ENCODE data around the gene PCDHGA7. TPM values are rescaled to one million over a fixed set of nuclear protein-coding genes. Genes with fewer than 3 reads are reported as not detected.

PCDHGA7 gene
- polyA plus RNA-seq, 1 of the 3 experiments (the other 2 are of a cell fraction): 7.8 TPM

DNA sequence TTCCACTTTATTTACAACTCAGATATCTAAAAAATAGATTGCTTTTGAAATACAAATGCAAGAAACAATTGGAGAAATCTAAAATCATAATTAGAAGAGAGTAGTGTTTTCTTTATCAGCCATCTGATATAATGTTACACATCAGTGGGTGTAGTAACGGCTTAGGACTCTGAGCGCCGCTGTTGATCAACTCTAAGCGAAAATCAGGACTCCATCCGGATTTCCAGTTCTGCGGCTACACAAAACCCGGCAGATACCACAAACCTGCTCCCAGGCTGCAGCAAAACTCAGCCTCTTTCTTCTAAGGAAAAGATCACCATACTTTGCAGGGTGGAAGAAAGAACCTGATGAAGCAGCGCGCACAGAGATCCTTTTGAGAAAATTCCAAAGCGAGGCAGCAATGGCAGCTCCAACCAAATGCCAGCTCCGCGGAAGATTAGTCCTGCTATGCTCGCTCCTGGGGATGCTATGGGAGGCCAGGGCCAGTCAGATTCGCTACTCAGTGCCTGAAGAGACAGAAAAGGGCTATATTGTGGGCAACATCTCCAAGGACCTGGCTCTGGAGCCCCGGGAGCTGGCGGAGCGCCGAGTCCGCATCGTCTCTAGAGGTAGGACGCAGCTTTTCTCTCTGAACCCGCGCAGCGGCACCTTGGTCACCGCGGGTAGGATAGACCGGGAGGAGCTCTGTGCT lies 20.2 kb downstream of the PCDHGA7 start, which contains the start of gene PCDHGA9:
Gene PCDHGA9, plus strand, starts transcription at position 226 of the 691 bp plus-strand sequence. Its CDS starts 175 bp downstream, at position 401.
- Histone ChIP-seq H3F3A (replicated peaks; ENCODE audit: insufficient read depth) (no peaks in the 10 kb centered on the region), H4K20me1 (ENCODE audit: insufficient read depth) (no peaks in the 10 kb centered on the region), H3K27ac (ENCODE audit: low read depth in 2 of 2, low read length in 1 of 2) (no peak within 1 kb of the TSS), H3K4me2 (no peak within 1 kb of the TSS), H3K27me3 (ENCODE audit: insufficient read depth) (no peaks in the 10 kb centered on the region), H3K36me3 (replicated peaks in 1 of 2; ENCODE audit: control insufficient read depth in 1 of 2, insufficient read depth in 2 of 2, low read length in 1 of 2) (peaks cover 0 to 9% of the 10 kb centered on the region in 2 experiments), H3K79me2 (ENCODE audit: insufficient read depth) (no peaks in the 10 kb centered on the region), H2AFZ (ENCODE audit: low read depth) (no peak within 1 kb of the TSS), H3K4me3 (ENCODE audit: low read depth in 2 of 2, low read length in 1 of 2) (no peak within 1 kb of the TSS; a peak in 1 of 4 replicates), H3K4me1 (ENCODE audit: control insufficient read depth in 1 of 2, insufficient read depth in 2 of 2, low read depth in 1 of 2, low read length in 1 of 2) (no peaks in the 10 kb centered on the region), H3K9me3 (peaks cover 7% of the 10 kb centered on the region), H3K9me2 (no peaks in the 10 kb centered on the region), H3K9ac (no peak within 1 kb of the TSS)
- POLR2A ChIA-PET: no interaction called here
- peak; percentile 53 for DNase-seq
- TF ChIP-seq, protein P1, sequence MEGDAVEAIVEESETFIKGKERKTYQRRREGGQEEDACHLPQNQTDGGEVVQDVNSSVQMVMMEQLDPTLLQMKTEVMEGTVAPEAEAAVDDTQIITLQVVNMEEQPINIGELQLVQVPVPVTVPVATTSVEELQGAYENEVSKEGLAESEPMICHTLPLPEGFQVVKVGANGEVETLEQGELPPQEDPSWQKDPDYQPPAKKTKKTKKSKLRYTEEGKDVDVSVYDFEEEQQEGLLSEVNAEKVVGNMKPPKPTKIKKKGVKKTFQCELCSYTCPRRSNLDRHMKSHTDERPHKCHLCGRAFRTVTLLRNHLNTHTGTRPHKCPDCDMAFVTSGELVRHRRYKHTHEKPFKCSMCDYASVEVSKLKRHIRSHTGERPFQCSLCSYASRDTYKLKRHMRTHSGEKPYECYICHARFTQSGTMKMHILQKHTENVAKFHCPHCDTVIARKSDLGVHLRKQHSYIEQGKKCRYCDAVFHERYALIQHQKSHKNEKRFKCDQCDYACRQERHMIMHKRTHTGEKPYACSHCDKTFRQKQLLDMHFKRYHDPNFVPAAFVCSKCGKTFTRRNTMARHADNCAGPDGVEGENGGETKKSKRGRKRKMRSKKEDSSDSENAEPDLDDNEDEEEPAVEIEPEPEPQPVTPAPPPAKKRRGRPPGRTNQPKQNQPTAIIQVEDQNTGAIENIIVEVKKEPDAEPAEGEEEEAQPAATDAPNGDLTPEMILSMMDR (IDR thresholded peaks at IDR 0.05): peak; percentile 39; the same call in 1 of the 2 replicates
- TF ChIP-seq TEAD4 (IDR thresholded peaks at IDR 0.05; ENCODE audit: borderline replicate concordance, insufficient read depth) (no peak), RAD21 (IDR thresholded peaks at IDR 0.05; ENCODE audit: low read length) (peak; percentile 39), MXI1 (IDR thresholded peaks at IDR 0.05; ENCODE audit: low read depth, low read length) (no peak), FOXM1 (IDR thresholded peaks at IDR 0.05; ENCODE audit: low read depth) (no peak), FOSL2 (IDR thresholded peaks at IDR 0.05; ENCODE audit: borderline replicate concordance, low read depth) (no peak)
- CTCF ChIA-PET: no interaction called here
- 77% methylated on average over 26 of the region's 27 CpGs for WGBS (ENCODE audit: low lambda C conversion rate)

GRCh38 chr5:141403387-141403786 lies 20.8 kb downstream of the PCDHGA7 start:
- CTCF ChIA-PET: no interaction called here
- no peak overlapping the region for H3K27ac ChIP-seq (ENCODE audit: low read depth in 2 of 2, low read length in 1 of 2)
- POLR2A ChIA-PET: no interaction called here
- no peaks in the 10 kb centered on the region for H3K79me2 ChIP-seq (ENCODE audit: insufficient read depth)
- 79% methylated on average over 22 of the region's 22 CpGs for WGBS (ENCODE audit: low lambda C conversion rate)
- H3K4me3 ChIP-seq (ENCODE audit: low read depth in 2 of 2, low read length in 1 of 2): no peak overlapping the region; a peak in 1 of 4 replicates
- H3K9me2 ChIP-seq: no peaks in the 10 kb centered on the region
- TF ChIP-seq RAD21 (IDR thresholded peaks at IDR 0.05; ENCODE audit: low read length) (no peak), GATA2 (CRISPR knock-in tag; IDR thresholded peaks at IDR 0.05) (no peak), SMC3 (IDR thresholded peaks at IDR 0.05; ENCODE audit: low read depth, low read length) (no peak), RFX5 (IDR thresholded peaks at IDR 0.05; ENCODE audit: low read length) (no peak), JUND (IDR thresholded peaks at IDR 0.05) (no peak), ZBTB33 (IDR thresholded peaks at IDR 0.05; ENCODE audit: borderline replicate concordance, low read depth) (no peak)
- TF ChIP-seq, protein P2, sequence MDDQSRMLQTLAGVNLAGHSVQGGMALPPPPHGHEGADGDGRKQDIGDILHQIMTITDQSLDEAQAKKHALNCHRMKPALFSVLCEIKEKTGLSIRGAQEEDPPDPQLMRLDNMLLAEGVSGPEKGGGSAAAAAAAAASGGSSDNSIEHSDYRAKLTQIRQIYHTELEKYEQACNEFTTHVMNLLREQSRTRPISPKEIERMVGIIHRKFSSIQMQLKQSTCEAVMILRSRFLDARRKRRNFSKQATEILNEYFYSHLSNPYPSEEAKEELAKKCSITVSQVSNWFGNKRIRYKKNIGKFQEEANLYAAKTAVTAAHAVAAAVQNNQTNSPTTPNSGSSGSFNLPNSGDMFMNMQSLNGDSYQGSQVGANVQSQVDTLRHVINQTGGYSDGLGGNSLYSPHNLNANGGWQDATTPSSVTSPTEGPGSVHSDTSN (IDR thresholded peaks at IDR 0.05): no peak
- TF ChIP-seq, protein P3, sequence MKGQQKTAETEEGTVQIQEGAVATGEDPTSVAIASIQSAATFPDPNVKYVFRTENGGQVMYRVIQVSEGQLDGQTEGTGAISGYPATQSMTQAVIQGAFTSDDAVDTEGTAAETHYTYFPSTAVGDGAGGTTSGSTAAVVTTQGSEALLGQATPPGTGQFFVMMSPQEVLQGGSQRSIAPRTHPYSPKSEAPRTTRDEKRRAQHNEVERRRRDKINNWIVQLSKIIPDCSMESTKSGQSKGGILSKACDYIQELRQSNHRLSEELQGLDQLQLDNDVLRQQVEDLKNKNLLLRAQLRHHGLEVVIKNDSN (IDR thresholded peaks at IDR 0.05; ENCODE audit: borderline replicate concordance, low read depth): no peak
- TF ChIP-seq, protein P4, sequence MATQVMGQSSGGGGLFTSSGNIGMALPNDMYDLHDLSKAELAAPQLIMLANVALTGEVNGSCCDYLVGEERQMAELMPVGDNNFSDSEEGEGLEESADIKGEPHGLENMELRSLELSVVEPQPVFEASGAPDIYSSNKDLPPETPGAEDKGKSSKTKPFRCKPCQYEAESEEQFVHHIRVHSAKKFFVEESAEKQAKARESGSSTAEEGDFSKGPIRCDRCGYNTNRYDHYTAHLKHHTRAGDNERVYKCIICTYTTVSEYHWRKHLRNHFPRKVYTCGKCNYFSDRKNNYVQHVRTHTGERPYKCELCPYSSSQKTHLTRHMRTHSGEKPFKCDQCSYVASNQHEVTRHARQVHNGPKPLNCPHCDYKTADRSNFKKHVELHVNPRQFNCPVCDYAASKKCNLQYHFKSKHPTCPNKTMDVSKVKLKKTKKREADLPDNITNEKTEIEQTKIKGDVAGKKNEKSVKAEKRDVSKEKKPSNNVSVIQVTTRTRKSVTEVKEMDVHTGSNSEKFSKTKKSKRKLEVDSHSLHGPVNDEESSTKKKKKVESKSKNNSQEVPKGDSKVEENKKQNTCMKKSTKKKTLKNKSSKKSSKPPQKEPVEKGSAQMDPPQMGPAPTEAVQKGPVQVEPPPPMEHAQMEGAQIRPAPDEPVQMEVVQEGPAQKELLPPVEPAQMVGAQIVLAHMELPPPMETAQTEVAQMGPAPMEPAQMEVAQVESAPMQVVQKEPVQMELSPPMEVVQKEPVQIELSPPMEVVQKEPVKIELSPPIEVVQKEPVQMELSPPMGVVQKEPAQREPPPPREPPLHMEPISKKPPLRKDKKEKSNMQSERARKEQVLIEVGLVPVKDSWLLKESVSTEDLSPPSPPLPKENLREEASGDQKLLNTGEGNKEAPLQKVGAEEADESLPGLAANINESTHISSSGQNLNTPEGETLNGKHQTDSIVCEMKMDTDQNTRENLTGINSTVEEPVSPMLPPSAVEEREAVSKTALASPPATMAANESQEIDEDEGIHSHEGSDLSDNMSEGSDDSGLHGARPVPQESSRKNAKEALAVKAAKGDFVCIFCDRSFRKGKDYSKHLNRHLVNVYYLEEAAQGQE (IDR thresholded peaks at IDR 0.05; ENCODE audit: low read depth, low read length): no peak
- H3F3A ChIP-seq (replicated peaks; ENCODE audit: insufficient read depth): no peaks in the 10 kb centered on the region
- DNase-seq: no peak
- peaks cover 0 to 9% of the 10 kb centered on the region in 2 experiments for H3K36me3 ChIP-seq (replicated peaks in 1 of 2; ENCODE audit: control insufficient read depth in 1 of 2, insufficient read depth in 2 of 2, low read length in 1 of 2)
- H3K27me3 ChIP-seq (ENCODE audit: insufficient read depth): no peaks in the 10 kb centered on the region
- H3K9ac ChIP-seq: no peak overlapping the region
- no peak overlapping the region for H2AFZ ChIP-seq (ENCODE audit: low read depth)
- H3K4me1 ChIP-seq (ENCODE audit: control insufficient read depth in 1 of 2, insufficient read depth in 2 of 2, low read depth in 1 of 2, low read length in 1 of 2): no peaks in the 10 kb centered on the region
- no peak overlapping the region for H3K4me2 ChIP-seq
- H4K20me1 ChIP-seq (ENCODE audit: insufficient read depth): no peaks in the 10 kb centered on the region
- H3K9me3 ChIP-seq: peaks cover 7% of the 10 kb centered on the region

All from SK-N-SH (cell line).